GM10266 (cell line): ENCODE measurements around the gene HNRNPAB.
"Not testable (repeated sequence)": the region's sequence is repeated elsewhere in the genome, so short reads cannot be mapped to it uniquely, and the experiment has no call there.

ENCODE experiments used
- DNase-seq: peaks from one replicate; pipeline ENCODE4 v3.0.0; 2012; ENCODE audit errors: extremely low spot score
- CTCF ChIP-seq: IDR thresholded peaks from 2 replicates; pipeline ENCODE4 v1.5.1; 2012; ENCODE audit warnings: mild to moderate bottlenecking, low read depth; ENCODE audit not compliant: control insufficient read depth, insufficient read depth; ENCODE audit errors: missing control alignments

Gene HNRNPAB

GRCh38 chr5:178246624-178247279, 42.4 kb downstream of the HNRNPAB start:
- no peak for DNase-seq

GRCh38 chr5:178247481-178248456, 43.4 kb downstream of the HNRNPAB start:
- DNase-seq: no peak
- TF ChIP-seq CTCF: no peak

More at GRCh38 chr5:178246624-178247279, 42.4 kb downstream of the HNRNPAB start:
- no peak for TF ChIP-seq CTCF

GRCh38 chr5:178248750-178249149, 44.4 kb downstream of the HNRNPAB start:
- no peak for DNase-seq
- no peak for TF ChIP-seq CTCF

GRCh38 chr5:178249191-178249989, 45.1 kb downstream of the HNRNPAB start:
- TF ChIP-seq CTCF: no peak
- no peak for DNase-seq

GRCh38 chr5:178250263-178250662, 45.9 kb downstream of the HNRNPAB start:
- TF ChIP-seq CTCF: no peak
- DNase-seq: no peak

- TF ChIP-seq CTCF: no peak
- no peak for DNase-seq
Observed at GRCh38 chr5:178252258-178252657, 47.9 kb downstream of the HNRNPAB start.

- not testable (repeated sequence) for DNase-seq
Observed at GRCh38 chr5:178253632-178254031, 49.3 kb downstream of the HNRNPAB start.
